ENCODE measurements around the gene DSG4.

DNA sequence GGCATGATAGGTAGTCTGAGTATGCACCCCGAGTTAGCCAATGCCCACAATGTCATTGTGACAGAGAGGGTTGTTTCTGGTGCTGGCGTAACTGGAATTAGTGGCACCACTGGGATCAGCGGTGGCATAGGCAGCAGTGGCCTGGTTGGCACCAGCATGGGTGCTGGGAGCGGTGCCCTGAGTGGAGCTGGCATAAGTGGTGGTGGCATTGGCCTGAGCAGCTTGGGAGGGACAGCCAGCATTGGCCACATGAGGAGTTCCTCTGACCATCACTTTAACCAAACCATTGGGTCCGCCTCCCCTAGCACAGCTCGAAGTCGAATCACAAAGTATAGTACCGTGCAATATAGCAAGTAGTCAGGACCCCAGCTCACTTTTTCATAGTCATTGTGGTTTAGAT lies 21.6 kb upstream of the DSG4 start:
- TF ChIP-seq, protein P1, sequence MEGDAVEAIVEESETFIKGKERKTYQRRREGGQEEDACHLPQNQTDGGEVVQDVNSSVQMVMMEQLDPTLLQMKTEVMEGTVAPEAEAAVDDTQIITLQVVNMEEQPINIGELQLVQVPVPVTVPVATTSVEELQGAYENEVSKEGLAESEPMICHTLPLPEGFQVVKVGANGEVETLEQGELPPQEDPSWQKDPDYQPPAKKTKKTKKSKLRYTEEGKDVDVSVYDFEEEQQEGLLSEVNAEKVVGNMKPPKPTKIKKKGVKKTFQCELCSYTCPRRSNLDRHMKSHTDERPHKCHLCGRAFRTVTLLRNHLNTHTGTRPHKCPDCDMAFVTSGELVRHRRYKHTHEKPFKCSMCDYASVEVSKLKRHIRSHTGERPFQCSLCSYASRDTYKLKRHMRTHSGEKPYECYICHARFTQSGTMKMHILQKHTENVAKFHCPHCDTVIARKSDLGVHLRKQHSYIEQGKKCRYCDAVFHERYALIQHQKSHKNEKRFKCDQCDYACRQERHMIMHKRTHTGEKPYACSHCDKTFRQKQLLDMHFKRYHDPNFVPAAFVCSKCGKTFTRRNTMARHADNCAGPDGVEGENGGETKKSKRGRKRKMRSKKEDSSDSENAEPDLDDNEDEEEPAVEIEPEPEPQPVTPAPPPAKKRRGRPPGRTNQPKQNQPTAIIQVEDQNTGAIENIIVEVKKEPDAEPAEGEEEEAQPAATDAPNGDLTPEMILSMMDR (IDR thresholded peaks at IDR 0.05): no peak
- TF ChIP-seq CEBPB (IDR thresholded peaks at IDR 0.05): no peak
- TF ChIP-seq ZFP36 (IDR thresholded peaks at IDR 0.05; ENCODE audit: borderline replicate concordance, partially characterized antibody): no peak
